Spleen (tissue), 11 donors: Measurements from ENCODE around the gene FCHO2. TPM values are rescaled to one million over a fixed set of nuclear protein-coding genes. Genes with fewer than 3 reads are reported as not detected.
"Not testable (repeated sequence)": the region's sequence is repeated elsewhere in the genome, so short reads cannot be mapped to it uniquely, and the experiment has no call there.

Experiments
- DNase-seq: peaks from one replicate; pipeline ENCODE4 v3.0.0-alpha.2; 2020
- H3K27ac ChIP-seq, 8 donors: fragments of 200-600 bp; sonication (generic) in 7 of 8; 1 replicate in 4 of 8; 2 replicates in 4 of 8; pipeline versions ENCODE4 v1.5.0 to v1.8.0; 2016 to 2021; ENCODE audit warnings: inconsistent platforms in 4 of 8, mild to moderate bottlenecking in 4 of 8, moderate library complexity in 1 of 8
- H3K27me3 ChIP-seq, 7 donors: fragments of 200-600 bp; sonication (generic) in 6 of 7; replicated peaks in 1 of 7; 1 replicate in 4 of 7; 2 replicates in 3 of 7; pipeline versions ENCODE4 v1.5.0 to v1.8.0; 2016 to 2021; ENCODE audit warnings: inconsistent platforms in 3 of 7, mild to moderate bottlenecking in 1 of 7
- H3K36me3 ChIP-seq, 6 donors: fragments of 200-600 bp; sonication (generic) in 5 of 6; 1 replicate in 4 of 6; 2 replicates in 2 of 6; pipeline versions ENCODE4 v1.5.0 to v1.8.0; 2016 to 2021; ENCODE audit warnings: inconsistent platforms in 2 of 6
- H3K4me1 ChIP-seq, 6 donors: fragments of 200-600 bp; sonication (generic) in 5 of 6; 1 replicate in 3 of 6; 2 replicates in 3 of 6; pipeline versions ENCODE4 v1.5.0 to v1.8.0; 2016 to 2021; ENCODE audit warnings: inconsistent platforms in 3 of 6
- H3K4me3 ChIP-seq, 8 donors: fragments of 200-600 bp; sonication (generic) in 7 of 8; 1 replicate in 4 of 8; 2 replicates in 4 of 8; pipeline versions ENCODE4 v1.5.0 to v1.8.0; 2016 to 2021; ENCODE audit warnings: inconsistent platforms in 4 of 8, mild to moderate bottlenecking in 4 of 8, moderate library complexity in 2 of 8
- H3K9me3 ChIP-seq, 8 donors: fragments of 200-600 bp; sonication (generic) in 7 of 8; 1 replicate in 4 of 8; 2 replicates in 4 of 8; pipeline versions ENCODE4 v1.5.0 to v1.8.0; 2016 to 2021; ENCODE audit warnings: inconsistent platforms in 4 of 8
- CTCF ChIP-seq, 11 experiments: fragments of 200-600 bp in 7 of 11; fragments of 450-650 bp in 4 of 11; sonication (generic) in 4 of 11; IDR thresholded peaks in 8 of 11; conservative IDR thresholded peaks in 3 of 11; 1 replicate in 7 of 11; 2 replicates in 4 of 11; pipeline versions ENCODE4 v1.4.0 to v1.8.0; 2016 to 2021; ENCODE audit warnings: antibody characterized with exemption in 11 of 11, inconsistent platforms in 4 of 11, mild to moderate bottlenecking in 1 of 11
- POLR2A ChIP-seq, 3 donors: fragments of 450-650 bp; IDR thresholded peaks; one replicate each; pipeline ENCODE4 v1.5.1; 2017; ENCODE audit warnings: antibody characterized with exemption in 3 of 3, mild to moderate bottlenecking in 1 of 3
- POLR2AphosphoS5 ChIP-seq, 3 donors: sonication (generic); formaldehyde crosslinking; IDR thresholded peaks; one replicate each; pipeline ENCODE4 v1.5.1; 2017; ENCODE audit warnings: antibody characterized with exemption in 3 of 3
- WGBS, 5 donors: extraction: QIAGEN DNeasy Blood & Tissue Kit in 3 of 5; methylation state at CpG; one replicate each; pipeline versions ENCODE4 v1.1.5 to v1.1.7; 2013 to 2018; 5-methylcytosine and 5-hydroxymethylcytosine counted together
- intact Hi-C: fragments of 100-400 bp; cut with DNase I; formaldehyde crosslinking; loops from one replicate; pipeline ENCODE4 v1.15.0; 2023; ENCODE audit warnings: low total_unique reads
- polyA plus RNA-seq, 3 donors: library from polyadenylated mRNA; stranded (reverse); fragments of 200-250 nt; gene quantifications; one replicate each; pipeline ENCODE4 v1.2.1, GENCODE V29; 2013
- total RNA-seq, 7 donors: library from RNA; depleted of rRNA in 3 of 7; stranded (reverse); fragments of >200 nt in 3 of 7; fragmentation: NEBNext Ultra II Directional in 4 of 7; extraction: Animal tissue kit (Norgen Biotek cat#: 25700) in 4 of 7; gene quantifications; one replicate each; pipeline versions ENCODE4 v1.1.0 to v1.2.1, GENCODE V29; 2016 to 2021
- donor health status: healthy with polysubstance abuse.
- donor health status: DM: no; HTN: no; CAD: no; lungs with moderate emphysema.
- donor health status: DM: no; HTN: no; CAD: no.
- donor health status: Bipolar disorder and iron deficiency.
- donor health status: healthy.
- donor health status: DM: no; HTN: no; CAD: no.
- donor health status: DM: yes; HTN: yes; CAD: no.

Gene FCHO2
- total and polyA plus RNA-seq, 10 donors, result 5.6 to 86.6 (median 41.2) TPM

GRCh38 chr5:73005886-73006285 is 50.0 kb downstream of the FCHO2 start:
- no peaks in the 10 kb centered on the region for H3K27me3 ChIP-seq
- no peaks in the 10 kb centered on the region for H3K9me3 ChIP-seq
- H3K4me3 ChIP-seq, result no peak overlapping the region
- peaks cover 0 to 17% (median 0%) of the 10 kb centered on the region in 6 donors for H3K36me3 ChIP-seq
- no peak for DNase-seq
- intact Hi-C loops, result no loop called here
- no peaks in the 10 kb centered on the region for H3K4me1 ChIP-seq
- H3K27ac ChIP-seq, result no peak overlapping the region
- WGBS, 5 donors, result 81 to 89% (median 84%) methylated on average over 3 of the region's 3 CpGs
- TF ChIP-seq POLR2AphosphoS5 (IDR thresholded peaks at IDR 0.05), result no peak
- no peak for TF ChIP-seq CTCF (IDR thresholded peaks at IDR 0.05 in 8 of 11, conservative IDR thresholded peaks at IDR 0.05 in 3 of 11)
- no peak for TF ChIP-seq POLR2A (IDR thresholded peaks at IDR 0.05)

- TF ChIP-seq POLR2AphosphoS5 (IDR thresholded peaks at IDR 0.05), result no peak
- no peak for TF ChIP-seq POLR2A (IDR thresholded peaks at IDR 0.05)
- TF ChIP-seq CTCF (IDR thresholded peaks at IDR 0.05 in 8 of 11, conservative IDR thresholded peaks at IDR 0.05 in 3 of 11), result no peak
- no peak for DNase-seq
- 91 to 97% (median 94%) methylated on average over 4 of the region's 4 CpGs for WGBS, 5 donors
- no peaks in the 10 kb centered on the region for H3K9me3 ChIP-seq
- H3K4me3 ChIP-seq, result no peak overlapping the region
- peaks cover 0 to 24% (median 0%) of the 10 kb centered on the region in 6 donors for H3K36me3 ChIP-seq
- H3K27ac ChIP-seq, result no peak overlapping the region
- intact Hi-C loops, result no loop called here
- no peaks in the 10 kb centered on the region for H3K4me1 ChIP-seq
- H3K27me3 ChIP-seq, result no peaks in the 10 kb centered on the region
Measured at GRCh38 chr5:73007051-73007450, 51.2 kb downstream of the FCHO2 start.

DNA sequence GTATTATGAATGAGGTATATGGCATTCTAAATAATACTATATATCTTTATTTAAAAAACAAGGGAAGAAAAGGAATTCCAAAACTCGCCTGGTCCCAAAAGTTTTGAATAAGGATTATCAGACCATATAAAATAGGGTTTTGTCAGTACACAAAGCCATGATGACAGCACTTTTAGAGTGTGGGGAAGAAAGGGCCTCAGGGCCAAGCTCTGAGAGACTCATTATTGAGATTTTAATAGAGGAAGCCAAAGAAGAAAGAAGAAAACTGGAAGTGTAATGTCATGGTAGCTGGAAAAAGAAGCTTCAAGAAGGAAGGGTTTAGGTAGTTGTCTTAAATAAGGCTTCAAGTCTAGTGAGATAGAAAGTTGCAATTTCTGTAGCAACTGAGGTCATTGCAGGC is 53.0 kb downstream of the FCHO2 start:
- intact Hi-C loops, result no loop called here
- TF ChIP-seq POLR2A (IDR thresholded peaks at IDR 0.05), result no peak
- no peak for TF ChIP-seq CTCF (IDR thresholded peaks at IDR 0.05 in 8 of 11, conservative IDR thresholded peaks at IDR 0.05 in 3 of 11)
- TF ChIP-seq POLR2AphosphoS5 (IDR thresholded peaks at IDR 0.05), result no peak
- no peaks in the 10 kb centered on the region for H3K4me1 ChIP-seq
- no peak overlapping the region for H3K4me3 ChIP-seq
- peaks cover 0 to 37% (median 0%) of the 10 kb centered on the region in 6 donors for H3K36me3 ChIP-seq
- H3K27me3 ChIP-seq, result no peaks in the 10 kb centered on the region
- H3K27ac ChIP-seq, result no peak overlapping the region
- WGBS, 5 donors, result 86 to 97% (median 95%) methylated on average over 1 of the region's 1 CpG
- DNase-seq, result no peak
- no peaks in the 10 kb centered on the region for H3K9me3 ChIP-seq

- H3K27ac ChIP-seq, intact Hi-C loops, DNase-seq, H3K4me1 ChIP-seq, H3K9me3 ChIP-seq, H3K4me3 ChIP-seq, H3K27me3 ChIP-seq: not testable (repeated sequence)
- peaks cover 0 to 47% (median 0%) of the 10 kb centered on the region in 6 donors for H3K36me3 ChIP-seq
- WGBS, 5 donors, result 94 to 96% (median 95%) methylated on average over 9 of the region's 9 CpGs
Measured at GRCh38 chr5:73011612-73012011, 55.8 kb downstream of the FCHO2 start.

- no peak overlapping the region for H3K4me3 ChIP-seq
- DNase-seq, result no peak
- H3K4me1 ChIP-seq, result no peaks in the 10 kb centered on the region
- 87 to 99% (median 98%) methylated on average over 2 of the region's 2 CpGs for WGBS, 5 donors
- H3K9me3 ChIP-seq, result no peaks in the 10 kb centered on the region
- H3K36me3 ChIP-seq, result peaks cover 0 to 57% (median 3%) of the 10 kb centered on the region in 6 donors
- H3K27me3 ChIP-seq, result no peaks in the 10 kb centered on the region
- intact Hi-C loops, result no loop called here
- TF ChIP-seq POLR2AphosphoS5 (IDR thresholded peaks at IDR 0.05) (no peak), CTCF (IDR thresholded peaks at IDR 0.05 in 8 of 11, conservative IDR thresholded peaks at IDR 0.05 in 3 of 11) (no peak), POLR2A (IDR thresholded peaks at IDR 0.05) (no peak)
- H3K27ac ChIP-seq, result no peak overlapping the region
Measured at GRCh38 chr5:73018892-73019291, 63.1 kb downstream of the FCHO2 start.
